NCI-H2171 treated with DMSO at 0.1 percent for 48 hours (cell line): ENCODE data around the gene SLC13A4.
"Not testable (repeated sequence)": the region's sequence is repeated elsewhere in the genome, so short reads cannot be mapped to it uniquely, and the experiment has no call there.

Source experiments
- DNase-seq: peaks from one replicate; lab custom pipeline; 2025; lab: John Stamatoyannopoulos, UW

SLC13A4 gene

GRCh38 chr7:135692055-135692454 is 35.9 kb downstream of the SLC13A4 start:
- no peak for DNase-seq

GRCh38 chr7:135690566-135690965 is 37.4 kb downstream of the SLC13A4 start:
- DNase-seq: no peak

GRCh38 chr7:135687466-135687865 is 40.5 kb downstream of the SLC13A4 start:
- no peak for DNase-seq

- DNase-seq: no peak
Measured at GRCh38 chr7:135685306-135686084, 42.5 kb downstream of the SLC13A4 start.

GRCh38 chr7:135684699-135685098 is 43.3 kb downstream of the SLC13A4 start:
- DNase-seq: no peak

- DNase-seq: no peak
Measured at GRCh38 chr7:135684136-135684535, 43.9 kb downstream of the SLC13A4 start.

GRCh38 chr7:135683609-135684008 is 44.4 kb downstream of the SLC13A4 start:
- DNase-seq: no peak

- peak; percentile 13 for DNase-seq
Measured at GRCh38 chr7:135682191-135682590, 45.8 kb downstream of the SLC13A4 start.

- no peak for DNase-seq
Measured at GRCh38 chr7:135681762-135682161, 46.2 kb downstream of the SLC13A4 start.

- DNase-seq: no peak
Measured at GRCh38 chr7:135678612-135679575, 49.1 kb downstream of the SLC13A4 start.

- DNase-seq: no peak
Measured at GRCh38 chr7:135673360-135673706, 54.7 kb downstream of the SLC13A4 start.

- DNase-seq: peak; percentile 50
Measured at GRCh38 chr7:135672560-135673359, 55.2 kb downstream of the SLC13A4 start.

GRCh38 chr7:135670179-135670578 is 57.8 kb downstream of the SLC13A4 start:
- no peak for DNase-seq

GRCh38 chr7:135669774-135670173 is 58.2 kb downstream of the SLC13A4 start:
- DNase-seq: no peak

GRCh38 chr7:135668852-135669395 is 59.1 kb downstream of the SLC13A4 start:
- DNase-seq: not testable (repeated sequence)

GRCh38 chr7:135667626-135668025 is 60.4 kb downstream of the SLC13A4 start:
- not testable (repeated sequence) for DNase-seq

- DNase-seq: no peak
Measured at GRCh38 chr7:135666846-135667245, 61.1 kb downstream of the SLC13A4 start.

GRCh38 chr7:135666156-135666555 is 61.8 kb downstream of the SLC13A4 start:
- DNase-seq: no peak

- DNase-seq: no peak
Measured at GRCh38 chr7:135665042-135665441, 62.9 kb downstream of the SLC13A4 start.

- no peak for DNase-seq
Measured at GRCh38 chr7:135664046-135664589, 63.9 kb downstream of the SLC13A4 start.

GRCh38 chr7:135662373-135663114 is 65.4 kb downstream of the SLC13A4 start, which contains the start of gene STMP1:
Gene STMP1, plus strand, starts transcription at chr7:135662514.
- DNase-seq: peak; percentile 91
